Esophagus squamous epithelium (tissue), 5 donors: ENCODE data around the gene GPRIN3. TPM values are rescaled to one million over a fixed set of nuclear protein-coding genes. Genes with fewer than 3 reads are reported as not detected.
"Not testable (repeated sequence)": the region's sequence is repeated elsewhere in the genome, so short reads cannot be mapped to it uniquely, and the experiment has no call there.

Source experiments
- DNase-seq: peaks from one replicate; lab custom pipeline; 2025; lab: John Stamatoyannopoulos, UW
- H3K27ac ChIP-seq, 4 donors: fragments of 200-600 bp; sonication (generic); one replicate each; pipeline ENCODE4 v1.5.1; 2016 to 2019; ENCODE audit warnings: mild to moderate bottlenecking in 1 of 4
- H3K27me3 ChIP-seq, 4 donors: fragments of 200-600 bp; sonication (generic); 1 replicate in 3 of 4; 2 replicates in 1 of 4; pipeline versions ENCODE4 v1.5.1 to v1.6.0; 2017 to 2021; ENCODE audit warnings: antibody characterized with exemption in 1 of 4
- H3K36me3 ChIP-seq, 3 donors: fragments of 200-600 bp; sonication (generic); one replicate each; pipeline ENCODE4 v1.5.1; 2016 to 2019
- H3K4me1 ChIP-seq, 3 donors: fragments of 200-600 bp; sonication (generic); one replicate each; pipeline ENCODE4 v1.5.1; 2017 to 2019
- H3K4me3 ChIP-seq, 4 donors: fragments of 200-600 bp; sonication (generic); 1 replicate in 3 of 4; 2 replicates in 1 of 4; pipeline ENCODE4 v1.5.1; 2016 to 2019; ENCODE audit warnings: mild to moderate bottlenecking in 2 of 4, moderate library complexity in 1 of 4
- H3K9me3 ChIP-seq, 3 donors: fragments of 200-600 bp; sonication (generic); one replicate each; pipeline ENCODE4 v1.5.1; 2016 to 2019
- POLR2A ChIP-seq, 4 donors: fragments of 450-650 bp; IDR thresholded peaks; one replicate each; pipeline ENCODE4 v1.6.1; 2017; ENCODE audit warnings: antibody characterized with exemption in 4 of 4, mild to moderate bottlenecking in 4 of 4, moderate library complexity in 3 of 4
- WGBS, 2 donors: methylation state at CpG; one replicate each; pipeline ENCODE4 v1.1.5; 2018; 5-methylcytosine and 5-hydroxymethylcytosine counted together
- intact Hi-C: fragments of 100-400 bp; cut with DNase I; formaldehyde crosslinking; loops from one replicate; pipeline ENCODE4 v1.15.0; 2022
- total RNA-seq, 4 donors: library from RNA; depleted of rRNA; stranded (reverse); fragments of >200 nt; gene quantifications; one replicate each; pipeline ENCODE4 v1.1.0, GENCODE V29; 2016
- TF ChIP-seq, protein P1 (sequence below), 6 experiments: fragments of 450-650 bp in 4 of 6; fragments of 200-600 bp in 2 of 6; sonication (generic) in 2 of 6; IDR thresholded peaks; one replicate each; pipeline ENCODE4 v1.5.1; 2016 to 2019; ENCODE audit warnings: antibody characterized with exemption in 6 of 6, mild to moderate bottlenecking in 4 of 6, moderate library complexity in 4 of 6
- donor health status: DM: yes; HTN: yes; CAD: no.

The GPRIN3 gene
- total RNA-seq, 4 donors from 2014 or later: 0.83 to 4.2 (median 1.9) TPM

DNA sequence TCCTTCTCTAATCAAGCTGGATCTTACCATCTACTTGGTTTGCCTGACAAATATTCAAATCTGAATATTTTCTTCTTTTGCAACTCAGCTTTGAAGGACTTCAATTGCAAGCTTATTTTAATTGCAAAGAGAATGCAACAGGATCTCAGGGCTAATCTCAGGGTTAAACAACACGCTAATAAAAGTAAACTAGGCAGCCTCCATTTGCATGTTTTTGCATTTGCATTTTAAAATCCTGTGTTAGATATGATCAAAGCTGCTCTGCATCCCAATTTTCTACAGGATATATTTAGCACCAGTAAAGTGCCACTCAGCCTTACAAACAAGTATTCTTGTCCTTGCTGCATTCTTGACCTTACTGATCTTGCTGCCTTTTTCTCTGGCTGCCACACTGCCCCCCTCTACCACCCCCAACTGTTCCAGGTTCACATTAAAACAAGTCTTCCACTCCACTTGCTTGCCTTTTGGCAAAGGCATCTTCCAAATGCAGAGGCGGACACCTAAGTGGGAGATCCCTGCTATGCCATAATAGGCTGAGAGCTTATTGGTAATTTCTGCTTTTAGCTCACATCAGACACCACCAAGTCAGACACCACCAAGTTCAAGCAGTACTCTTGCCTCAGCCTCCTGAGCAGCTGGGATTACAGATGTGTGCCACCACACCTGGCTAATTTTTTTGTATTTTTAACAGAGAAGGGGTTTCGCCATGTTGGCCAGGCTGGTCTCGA is 48.1 kb downstream of the GPRIN3 start:
- H3K27me3 ChIP-seq: no peaks in the 10 kb centered on the region
- H3K27ac ChIP-seq: no peak overlapping the region
- 76 to 94% methylated on average over 3 to 4 of the region's 4 CpGs for WGBS, 2 donors
- peaks cover 0 to 7% (median 0%) of the 10 kb centered on the region in 3 donors for H3K4me1 ChIP-seq
- intact Hi-C loops: no loop called here
- no peaks in the 10 kb centered on the region for H3K36me3 ChIP-seq
- no peak overlapping the region for H3K4me3 ChIP-seq
- H3K9me3 ChIP-seq: no peaks in the 10 kb centered on the region
- no peak for TF ChIP-seq POLR2A (IDR thresholded peaks at IDR 0.05)
- TF ChIP-seq, protein P1, sequence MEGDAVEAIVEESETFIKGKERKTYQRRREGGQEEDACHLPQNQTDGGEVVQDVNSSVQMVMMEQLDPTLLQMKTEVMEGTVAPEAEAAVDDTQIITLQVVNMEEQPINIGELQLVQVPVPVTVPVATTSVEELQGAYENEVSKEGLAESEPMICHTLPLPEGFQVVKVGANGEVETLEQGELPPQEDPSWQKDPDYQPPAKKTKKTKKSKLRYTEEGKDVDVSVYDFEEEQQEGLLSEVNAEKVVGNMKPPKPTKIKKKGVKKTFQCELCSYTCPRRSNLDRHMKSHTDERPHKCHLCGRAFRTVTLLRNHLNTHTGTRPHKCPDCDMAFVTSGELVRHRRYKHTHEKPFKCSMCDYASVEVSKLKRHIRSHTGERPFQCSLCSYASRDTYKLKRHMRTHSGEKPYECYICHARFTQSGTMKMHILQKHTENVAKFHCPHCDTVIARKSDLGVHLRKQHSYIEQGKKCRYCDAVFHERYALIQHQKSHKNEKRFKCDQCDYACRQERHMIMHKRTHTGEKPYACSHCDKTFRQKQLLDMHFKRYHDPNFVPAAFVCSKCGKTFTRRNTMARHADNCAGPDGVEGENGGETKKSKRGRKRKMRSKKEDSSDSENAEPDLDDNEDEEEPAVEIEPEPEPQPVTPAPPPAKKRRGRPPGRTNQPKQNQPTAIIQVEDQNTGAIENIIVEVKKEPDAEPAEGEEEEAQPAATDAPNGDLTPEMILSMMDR (IDR thresholded peaks at IDR 0.05): no peak
- DNase-seq: no peak

DNA sequence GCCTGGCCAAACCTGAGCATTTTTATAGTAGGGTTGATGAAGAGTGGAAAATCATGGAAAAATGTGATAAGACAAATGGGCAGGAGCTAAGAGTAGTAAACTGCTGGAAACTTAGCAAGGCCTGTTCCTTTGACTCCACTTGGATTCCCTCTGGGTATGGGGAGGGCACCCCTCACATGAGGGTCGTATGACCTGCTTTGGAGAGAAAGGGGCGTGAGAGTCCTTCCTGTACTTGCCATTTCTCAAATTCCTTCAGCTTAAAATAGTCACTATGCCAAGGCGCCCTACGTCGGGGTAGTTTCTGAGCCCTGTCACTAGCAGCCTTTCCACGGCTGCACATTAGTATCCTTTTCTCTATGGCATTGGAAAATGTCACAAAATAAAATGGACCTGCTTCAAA is 49.1 kb downstream of the GPRIN3 start:
- no peak overlapping the region for H3K27ac ChIP-seq

DNA sequence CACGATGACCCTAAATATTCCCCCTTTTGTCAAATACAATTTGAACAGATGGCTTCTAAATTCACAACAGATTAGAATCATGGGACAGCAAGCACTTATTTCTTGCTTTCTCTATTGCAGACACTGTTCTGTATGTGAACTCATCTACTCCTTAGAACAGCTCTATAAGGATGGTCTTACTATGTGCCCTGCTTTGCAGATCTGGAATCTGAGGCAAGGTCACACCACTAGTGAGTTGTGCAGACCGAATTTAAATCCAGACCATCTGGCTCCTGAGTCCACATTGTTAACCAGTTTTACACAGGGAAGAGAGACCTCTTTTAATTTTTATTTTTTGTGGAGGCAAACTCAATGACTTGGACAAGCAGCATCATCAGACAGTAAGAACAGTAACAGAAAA is 50.2 kb downstream of the GPRIN3 start:
- Histone ChIP-seq H3K27ac (no peak overlapping the region), H3K9me3 (no peaks in the 10 kb centered on the region), H3K4me1 (peaks cover 0 to 7% (median 0%) of the 10 kb centered on the region in 3 donors), H3K27me3 (no peaks in the 10 kb centered on the region), H3K4me3 (no peak overlapping the region), H3K36me3 (no peaks in the 10 kb centered on the region)
- 77 to 83% methylated on average over 2 of the region's 2 CpGs for WGBS, 2 donors
- TF ChIP-seq POLR2A (IDR thresholded peaks at IDR 0.05): no peak
- TF ChIP-seq, protein P1 (IDR thresholded peaks at IDR 0.05): no peak
- intact Hi-C loops: no loop called here
- DNase-seq: no peak

More for the DNA sequence above, 49.1 kb downstream of the GPRIN3 start:
- Histone ChIP-seq H3K4me1 (peaks cover 0 to 7% (median 0%) of the 10 kb centered on the region in 3 donors), H3K27me3 (no peaks in the 10 kb centered on the region), H3K9me3 (no peaks in the 10 kb centered on the region), H3K36me3 (no peaks in the 10 kb centered on the region), H3K4me3 (no peak overlapping the region)
- no peak for DNase-seq
- 81 to 84% methylated on average over 6 of the region's 6 CpGs for WGBS, 2 donors
- TF ChIP-seq, protein P1 (IDR thresholded peaks at IDR 0.05): no peak
- TF ChIP-seq POLR2A (IDR thresholded peaks at IDR 0.05): no peak
- intact Hi-C loops: no loop called here

DNA sequence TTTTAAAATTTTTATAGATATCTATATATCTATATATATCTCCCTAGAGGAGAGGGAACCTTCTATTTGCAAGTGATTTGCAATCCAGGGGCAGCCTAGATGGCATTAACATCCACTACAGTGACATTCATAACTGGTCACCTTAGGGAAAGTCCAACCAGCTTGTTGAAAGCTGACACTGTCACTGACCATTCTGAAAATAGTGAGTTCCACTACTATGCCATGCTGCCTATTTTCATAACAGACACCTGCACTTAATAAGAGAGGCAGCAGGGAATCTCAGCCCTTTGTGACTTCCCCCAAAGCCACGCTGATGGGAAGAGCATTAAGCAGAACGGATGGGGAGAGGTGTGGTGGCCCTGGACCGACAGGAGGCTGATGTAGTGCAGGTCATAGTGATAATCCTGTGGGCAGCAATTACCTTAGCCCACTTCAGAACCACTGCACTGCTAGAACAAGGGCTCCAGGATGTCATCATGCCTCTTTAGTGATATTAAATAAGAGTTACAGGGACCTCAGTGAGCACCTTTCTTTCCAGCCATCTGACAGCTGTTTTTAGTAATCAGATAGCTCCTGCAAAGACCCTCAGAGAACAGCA is 51.3 kb downstream of the GPRIN3 start:
- Histone ChIP-seq H3K27me3 (no peaks in the 10 kb centered on the region), H3K27ac (no peak overlapping the region), H3K4me3 (no peak overlapping the region), H3K36me3 (no peaks in the 10 kb centered on the region), H3K4me1 (peaks cover 0 to 7% (median 0%) of the 10 kb centered on the region in 3 donors), H3K9me3 (no peaks in the 10 kb centered on the region)
- DNase-seq: no peak
- TF ChIP-seq, protein P1 (IDR thresholded peaks at IDR 0.05): no peak
- TF ChIP-seq POLR2A (IDR thresholded peaks at IDR 0.05): no peak
- WGBS, 2 donors: 47 to 73% methylated on average over 2 to 3 of the region's 3 CpGs
- intact Hi-C loops: no loop called here

DNA sequence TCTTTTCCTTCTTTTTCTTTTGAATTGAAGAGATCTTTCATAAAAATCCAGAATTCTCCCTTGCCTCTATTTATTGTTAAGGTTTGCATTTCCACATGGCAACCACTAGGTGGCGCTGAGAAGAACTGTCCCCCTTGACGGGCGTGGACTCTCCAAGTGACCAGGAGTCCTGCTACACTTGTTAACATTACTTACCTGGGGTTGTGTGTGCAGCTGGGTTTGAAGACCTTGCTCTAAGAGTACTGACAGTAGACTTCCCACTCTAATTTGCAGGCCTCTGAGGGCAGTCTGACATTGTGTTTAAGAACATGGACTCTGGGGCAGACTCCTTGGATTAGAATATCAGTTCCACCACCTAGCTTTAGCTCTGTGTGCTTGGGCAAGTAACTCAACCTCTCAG is 52.8 kb downstream of the GPRIN3 start:
- TF ChIP-seq, protein P1 (IDR thresholded peaks at IDR 0.05): peak; percentile 41 to 71 (median 66)
- TF ChIP-seq POLR2A (IDR thresholded peaks at IDR 0.05): no peak

DNA sequence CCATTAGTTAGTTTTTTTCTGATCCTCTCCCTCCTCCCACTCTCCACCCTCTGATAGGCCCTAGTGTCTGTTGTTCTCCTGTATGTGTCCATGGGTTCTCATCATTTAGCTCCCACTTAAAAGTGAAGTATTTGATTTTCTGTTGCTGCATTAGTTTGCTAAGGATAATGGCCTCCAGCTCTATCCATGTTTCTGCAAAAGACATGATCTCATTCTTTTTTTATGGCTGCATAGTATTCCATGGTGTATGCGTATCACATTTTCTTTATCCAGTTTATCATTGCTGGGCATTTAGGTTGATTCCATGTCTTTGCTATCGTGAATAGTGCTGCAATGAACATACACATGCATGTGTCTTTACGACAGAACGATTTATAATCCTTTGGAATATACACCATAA is 53.3 kb downstream of the GPRIN3 start:
- DNase-seq, H3K4me1 ChIP-seq, intact Hi-C loops, H3K27me3 ChIP-seq, H3K36me3 ChIP-seq, H3K4me3 ChIP-seq, H3K9me3 ChIP-seq, H3K27ac ChIP-seq: not testable (repeated sequence)
- WGBS, 2 donors: 81 to 84% methylated on average over 4 of the region's 4 CpGs

More for the DNA sequence above, 52.8 kb downstream of the GPRIN3 start:
- no peaks in the 10 kb centered on the region for H3K9me3 ChIP-seq
- H3K36me3 ChIP-seq: no peaks in the 10 kb centered on the region
- H3K4me3 ChIP-seq: no peak overlapping the region
- DNase-seq: no peak
- intact Hi-C loops: no loop called here
- 0 to 4% methylated on average over 3 of the region's 3 CpGs for WGBS, 2 donors
- no peaks in the 10 kb centered on the region for H3K27me3 ChIP-seq
- peaks cover 0 to 7% (median 0%) of the 10 kb centered on the region in 3 donors for H3K4me1 ChIP-seq
- no peak overlapping the region for H3K27ac ChIP-seq
